NOMO-1 treated with DMSO at 0.1 percent for 48 hours (cell line): ENCODE data around the gene ALDH1A3.

Source experiments
- DNase-seq: peaks from one replicate; lab custom pipeline; 2025; ENCODE audit not compliant: unreplicated experiment; lab: John Stamatoyannopoulos, UW

The ALDH1A3 gene

GRCh38 chr15:100944986-100945385, 65.4 kb downstream of the ALDH1A3 start:
- DNase-seq = no peak

- no peak for DNase-seq
These were observed 68.3 kb downstream of the ALDH1A3 start for GRCh38 chr15:100947760-100948429.

GRCh38 chr15:100948430-100948762, 68.8 kb downstream of the ALDH1A3 start:
- no peak for DNase-seq

GRCh38 chr15:100949691-100950090, 70.1 kb downstream of the ALDH1A3 start:
- DNase-seq = peak; percentile 23

GRCh38 chr15:100951965-100952364, 72.3 kb downstream of the ALDH1A3 start:
- DNase-seq = peak; percentile 83

GRCh38 chr15:100952566-100952965, 72.9 kb downstream of the ALDH1A3 start:
- no peak for DNase-seq

- DNase-seq = no peak
These were observed 78.9 kb downstream of the ALDH1A3 start for GRCh38 chr15:100958326-100959065.

- no peak for DNase-seq
These were observed 79.7 kb downstream of the ALDH1A3 start for GRCh38 chr15:100959066-100960050.
